Measurements from ENCODE around the gene BPI. TPM values are rescaled to one million over a fixed set of nuclear protein-coding genes. Genes with fewer than 3 reads are reported as not detected.

The BPI gene
- total RNA-seq, 2 experiments from 2014 or later: not detected

GRCh38 chr20:38349856-38350255, 45.9 kb downstream of the BPI start:
- CTCF ChIA-PET (ENCODE audit: unreplicated experiment): no interaction called here
- intact Hi-C loops (cut with micrococcal nuclease; ENCODE audit: unreplicated experiment): no loop called here

GRCh38 chr20:38350879-38351775, 47.2 kb downstream of the BPI start:
- CTCF ChIA-PET (ENCODE audit: unreplicated experiment): no interaction called here
- POLR2A ChIA-PET: no interaction called here

More at GRCh38 chr20:38349856-38350255, 45.9 kb downstream of the BPI start:
- H3K9me2 ChIP-seq (ENCODE audit: insufficient read depth, low read length): no peaks in the 10 kb centered on the region
- BruUV-seq (replicated peaks): no TSS peak
- H4K20me1 ChIP-seq (ENCODE audit: insufficient read depth, low read length): no peaks in the 10 kb centered on the region
- TF ChIP-seq CTCF (conservative IDR thresholded peaks at IDR 0.05; ENCODE audit: low read length): no peak
- TF ChIP-seq EZH2phosphoT487 (IDR thresholded peaks at IDR 0.05; ENCODE audit: borderline replicate concordance, low read depth, low read length): no peak
- no peak overlapping the region for H3K4me3 ChIP-seq (ENCODE audit: low read depth, low read length, poor library complexity, severe bottlenecking)
- POLR2A ChIA-PET: interaction anchor here (0.6 kb wide), 1 partner anchor 76 kb away, joined by 3 read pairs; no protein-coding TSS in a partner anchor
- DNase-seq (ENCODE audit: low spot score): no peak
- H3K4me2 ChIP-seq (ENCODE audit: low read length): no peak overlapping the region
- H3K36me3 ChIP-seq (ENCODE audit: insufficient read depth, low read length): no peaks in the 10 kb centered on the region
- no peak overlapping the region for H2AFZ ChIP-seq (ENCODE audit: low read length)
- no peaks in the 10 kb centered on the region for H3K79me2 ChIP-seq (ENCODE audit: insufficient read depth, low read depth, low read length)
- no peaks in the 10 kb centered on the region for H3K9me3 ChIP-seq (ENCODE audit: low read length)
- H3K27ac ChIP-seq (ENCODE audit: low read depth, low read length, poor library complexity, severe bottlenecking): no peak overlapping the region
- no peaks in the 10 kb centered on the region for H3K4me1 ChIP-seq (ENCODE audit: insufficient read depth, low read length, poor library complexity, severe bottlenecking)

More at GRCh38 chr20:38350879-38351775, 47.2 kb downstream of the BPI start:
- TF ChIP-seq EZH2phosphoT487 (IDR thresholded peaks at IDR 0.05; ENCODE audit: borderline replicate concordance, low read depth, low read length) (no peak), CTCF (conservative IDR thresholded peaks at IDR 0.05; ENCODE audit: low read length) (no peak)
- Histone ChIP-seq H3K4me1 (ENCODE audit: insufficient read depth, low read length, poor library complexity, severe bottlenecking) (no peaks in the 10 kb centered on the region), H3K36me3 (ENCODE audit: insufficient read depth, low read length) (no peaks in the 10 kb centered on the region), H3K9me2 (ENCODE audit: insufficient read depth, low read length) (no peaks in the 10 kb centered on the region), H3K79me2 (ENCODE audit: insufficient read depth, low read depth, low read length) (no peaks in the 10 kb centered on the region), H3K4me3 (ENCODE audit: low read depth, low read length, poor library complexity, severe bottlenecking) (no peak overlapping the region), H4K20me1 (ENCODE audit: insufficient read depth, low read length) (no peaks in the 10 kb centered on the region), H3K4me2 (ENCODE audit: low read length) (no peak overlapping the region), H2AFZ (ENCODE audit: low read length) (no peak overlapping the region), H3K27ac (ENCODE audit: low read depth, low read length, poor library complexity, severe bottlenecking) (no peak overlapping the region), H3K9me3 (ENCODE audit: low read length) (no peaks in the 10 kb centered on the region)
- BruUV-seq (replicated peaks): no TSS peak
- intact Hi-C loops (cut with micrococcal nuclease; ENCODE audit: unreplicated experiment): no loop called here
- DNase-seq (ENCODE audit: low spot score): no peak

Data from OCI-LY7 (cell line).